SK-N-SH (cell line): ENCODE measurements around the gene ZNF775. TPM values are rescaled to one million over a fixed set of nuclear protein-coding genes. Genes with fewer than 3 reads are reported as not detected.
A peak's percentile ranks its signal among the peaks of the same experiment; 100 is the strongest.

Experiments used
- CTCF ChIA-PET: fragments of 300-600, 350-600 bp; formaldehyde crosslinking; extraction: SDS; loops from one replicate; lab custom pipeline; 2021; lab: Yijun Ruan, JAX
- POLR2A ChIA-PET: fragments of 350-600 bp; sonication (Branson Sonifier 250); formaldehyde crosslinking; extraction: SDS; loops from one replicate; lab custom pipeline; 2020; ENCODE audit warnings: antibody characterized with exemption, inconsistent platforms; lab: Yijun Ruan, JAX
- DNase-seq: peaks from one replicate; pipeline ENCODE4 v3.0.0; 2012
- H2AFZ ChIP-seq: fragments of 200-600 bp; sonication (generic); 2 replicates; pipeline ENCODE4 v1.8.1; 2016; ENCODE audit warnings: antibody characterized with exemption, mild to moderate bottlenecking, low read depth
- H3F3A ChIP-seq: fragments of 200-600 bp; sonication (generic); replicated peaks from 2 replicates; pipeline ENCODE3; 2016; ENCODE audit warnings: antibody characterized with exemption, mild to moderate bottlenecking; ENCODE audit not compliant: insufficient read depth
- H3K27ac ChIP-seq, 2 experiments: fragments of 200-500 bp in 1 of 2; fragments of 200-600 bp in 1 of 2; sonication (Bioruptor generic) in 1 of 2; sonication (generic), shearing (Covaris generic) in 1 of 2; 2 replicates each; pipeline versions ENCODE4 v1.5.1 to v1.6.1; 2014 to 2016; ENCODE audit warnings: low read depth in 2 of 2, inconsistent platforms in 1 of 2, low read length in 1 of 2, mild to moderate bottlenecking in 1 of 2, mixed read lengths in 1 of 2
- H3K27me3 ChIP-seq: fragments of 200-600 bp; sonication (generic), shearing (Covaris generic); 2 replicates; pipeline ENCODE4 v1.6.1; 2016; ENCODE audit warnings: mixed run types; ENCODE audit not compliant: insufficient read depth
- H3K36me3 ChIP-seq, 2 experiments: fragments of 200-500 bp in 1 of 2; fragments of 200-600 bp in 1 of 2; sonication (Bioruptor generic) in 1 of 2; sonication (generic) in 1 of 2; replicated peaks in 1 of 2; 2 replicates each; pipeline versions ENCODE3 to v1.5.1; 2014 to 2016; ENCODE audit warnings: low read length in 1 of 2, mild to moderate bottlenecking in 1 of 2; ENCODE audit not compliant: insufficient read depth in 2 of 2, control insufficient read depth in 1 of 2
- H3K4me1 ChIP-seq, 2 experiments: fragments of 200-500 bp in 1 of 2; fragments of 200-600 bp in 1 of 2; sonication (Bioruptor generic) in 1 of 2; sonication (generic), shearing (Covaris generic) in 1 of 2; 2 replicates each; pipeline versions ENCODE4 v1.5.1 to v1.6.1; 2014 to 2016; ENCODE audit warnings: low read depth in 1 of 2, low read length in 1 of 2, mixed run types in 1 of 2; ENCODE audit not compliant: insufficient read depth in 2 of 2, control insufficient read depth in 1 of 2
- H3K4me2 ChIP-seq: fragments of 200-600 bp; sonication (generic), shearing (Covaris generic); 2 replicates; pipeline ENCODE4 v1.6.1; 2017; ENCODE audit warnings: mixed run types
- H3K4me3 ChIP-seq, 2 experiments: fragments of 200-500 bp in 1 of 2; fragments of 200-600 bp in 1 of 2; sonication (Bioruptor generic) in 1 of 2; sonication (generic), shearing (Covaris generic) in 1 of 2; 2 replicates each; pipeline versions ENCODE4 v1.5.1 to v1.8.1; 2014 to 2016; ENCODE audit warnings: low read depth in 2 of 2, inconsistent platforms in 1 of 2, low read length in 1 of 2, mild to moderate bottlenecking in 1 of 2, mixed read lengths in 1 of 2, moderate library complexity in 1 of 2
- H3K79me2 ChIP-seq: fragments of 200-600 bp; sonication (generic); 2 replicates; pipeline ENCODE4 v1.8.1; 2017; ENCODE audit warnings: mild to moderate bottlenecking; ENCODE audit not compliant: insufficient read depth
- H3K9ac ChIP-seq: fragments of 200-600 bp; sonication (generic); 2 replicates; pipeline ENCODE4 v1.6.1; 2017; ENCODE audit warnings: mixed run types
- H3K9me2 ChIP-seq: fragments of 200-600 bp; sonication (generic); 2 replicates; pipeline ENCODE4 v1.6.1; 2017; ENCODE audit warnings: mixed run types
- H3K9me3 ChIP-seq: fragments of 200-600 bp; sonication (generic); 2 replicates; pipeline ENCODE4 v1.6.1; 2017; ENCODE audit warnings: mixed run types, mild to moderate bottlenecking, moderate library complexity
- H4K20me1 ChIP-seq: fragments of 200-600 bp; sonication (generic); 2 replicates; pipeline ENCODE4 v1.6.1; 2017; ENCODE audit warnings: mild to moderate bottlenecking, mixed run types; ENCODE audit not compliant: insufficient read depth
- CHD2 ChIP-seq: fragments of 150-350 bp; IDR thresholded peaks from 2 replicates; pipeline ENCODE4 v1.6.1; 2018; ENCODE audit warnings: low read length; ENCODE audit not compliant: partially characterized antibody
- CTCF ChIP-seq: fragments of 200-600 bp; sonication (generic); IDR thresholded peaks from 2 replicates; pipeline ENCODE4 v1.6.1; 2017; ENCODE audit warnings: antibody characterized with exemption, mild to moderate bottlenecking, moderate library complexity
- FOXJ3 ChIP-seq: sonication (generic); formaldehyde crosslinking; IDR thresholded peaks from 2 replicates; pipeline ENCODE4 v1.5.1; 2020; ENCODE audit warnings: mild to moderate bottlenecking, missing genetic modification reagents
- MXI1 ChIP-seq: IDR thresholded peaks from 2 replicates; pipeline ENCODE4 v1.6.1; 2012; ENCODE audit warnings: mild to moderate bottlenecking, low read depth, low read length, improper control_type of control experiment
- PBX3 ChIP-seq: IDR thresholded peaks from 2 replicates; pipeline ENCODE4; 2012
- RAD21 ChIP-seq: IDR thresholded peaks from 2 replicates; pipeline ENCODE4 v1.6.1; 2012; ENCODE audit warnings: mild to moderate bottlenecking, low read length
- REST ChIP-seq: IDR thresholded peaks from 2 replicates; pipeline ENCODE4 v1.6.1; 2012; ENCODE audit warnings: mild to moderate bottlenecking, low read depth, low read length, moderate library complexity
- RFX5 ChIP-seq: IDR thresholded peaks from 2 replicates; pipeline ENCODE4 v1.6.1; 2012; ENCODE audit warnings: mild to moderate bottlenecking, improper control_type of control experiment, low read length
- SIN3A ChIP-seq: IDR thresholded peaks from 2 replicates; pipeline ENCODE4 v1.6.1; 2012; ENCODE audit warnings: low read depth, mild to moderate bottlenecking, low read length, moderate library complexity, borderline replicate concordance
- TCF12 ChIP-seq: IDR thresholded peaks from 2 replicates; pipeline ENCODE4 v1.4.0; 2012
- USF1 ChIP-seq: IDR thresholded peaks from 2 replicates; pipeline ENCODE4 v1.4.0; 2012; ENCODE audit warnings: low read depth, borderline replicate concordance
- ZBTB33 ChIP-seq: IDR thresholded peaks from 2 replicates; pipeline ENCODE4 v1.4.0; 2012; ENCODE audit warnings: low read depth, borderline replicate concordance
- WGBS: methylation state at CpG from one replicate; pipeline ENCODE4 v1.1.6; 2017; ENCODE audit warnings: low lambda C conversion rate; 5-methylcytosine and 5-hydroxymethylcytosine counted together
- polyA plus RNA-seq, 3 experiments: library from polyadenylated mRNA; depleted of rRNA; stranded (reverse); fragments of >200 nt; gene quantifications; 2 replicates each; pipeline ENCODE4 v1.2.3, GENCODE V29; 2012

ZNF775 gene
- polyA plus RNA-seq, 1 of the 3 experiments (the other 2 are of a cell fraction): 5.0 TPM

GRCh38 chr7:150399421-150400007 is 20.4 kb downstream of the ZNF775 start:
- Histone ChIP-seq H3K27me3 (no peaks in the 10 kb centered on the region), H3K9ac (no peak overlapping the region; the same call in 1 of the 2 replicates), H3K4me2 (peak overlapping the region; percentile 58; the same call in 1 of the 2 replicates), H3K4me1 (peaks cover 15 to 31% of the 10 kb centered on the region in 2 experiments), H3K9me2 (no peaks in the 10 kb centered on the region), H3K4me3 (no peak overlapping the region), H2AFZ (no peak overlapping the region), H3F3A (peaks cover 9% of the 10 kb centered on the region), H4K20me1 (no peaks in the 10 kb centered on the region), H3K9me3 (no peaks in the 10 kb centered on the region), H3K36me3 (peaks cover 0 to 17% of the 10 kb centered on the region in 2 experiments), H3K27ac (peak overlapping the region in 1 of 2 experiments; percentile 49; a peak in 2 of 4 replicates), H3K79me2 (no peaks in the 10 kb centered on the region)
- ChIA-PET POLR2A (interaction anchor here (0.8 kb wide), 1 partner anchor 31 kb away, joined by 3 read pairs; the partner anchor contains the start of gene REPIN1), CTCF (interaction anchor here (1.0 to 1.9 kb wide), 3 partner anchors 14 to 43 kb away, joined by 3 to 5 read pairs (median 4); no protein-coding TSS in a partner anchor)
- TF ChIP-seq MXI1 (peak; percentile 26; the same call in 1 of the 2 replicates), FOXJ3 (CRISPR knock-in tag) (no peak)
- WGBS: 95% methylated on average over 15 of the region's 15 CpGs
- DNase-seq: no peak

- no peaks in the 10 kb centered on the region for H3K9me3 ChIP-seq
- H3K79me2 ChIP-seq: no peaks in the 10 kb centered on the region
- POLR2A ChIA-PET: interaction anchor here (0.8 to 2.8 kb wide), 2 partner anchors 31 to 32 kb away, joined by 3 to 10 read pairs; partner anchors contain the start of gene REPIN1
- peak overlapping the region; percentile 34 to 49; a peak in 3 of 4 replicates for H3K27ac ChIP-seq
- no peak overlapping the region; the same call in 1 of the 2 replicates for H3K9ac ChIP-seq
- peak; percentile 72 for DNase-seq
- H3K9me2 ChIP-seq: no peaks in the 10 kb centered on the region
- H4K20me1 ChIP-seq: no peaks in the 10 kb centered on the region
- peaks cover 15 to 35% of the 10 kb centered on the region in 2 experiments for H3K4me1 ChIP-seq
- peak overlapping the region; percentile 58 for H3K4me2 ChIP-seq
- CTCF ChIA-PET: interaction anchor here (1.2 to 1.9 kb wide), 4 partner anchors 11 to 44 kb away, joined by 4 to 5 read pairs (median 4); no protein-coding TSS in a partner anchor
- peaks cover 9% of the 10 kb centered on the region for H3F3A ChIP-seq
- 40% methylated on average over 11 of the region's 11 CpGs for WGBS
- H3K27me3 ChIP-seq: no peaks in the 10 kb centered on the region
- H3K36me3 ChIP-seq: peaks cover 0 to 17% of the 10 kb centered on the region in 2 experiments
- no peak overlapping the region; the same call in 1 of the 2 replicates for H2AFZ ChIP-seq
- H3K4me3 ChIP-seq: no peak overlapping the region
- TF ChIP-seq REST (no peak), MXI1 (peak; percentile 59; the same call in 1 of the 2 replicates), RAD21 (no peak), CTCF (no peak), ZBTB33 (no peak), PBX3 (no peak), TCF12 (peak; percentile 45; the same call in 1 of the 2 replicates), CHD2 (peak; percentile 22), USF1 (no peak), SIN3A (peak; percentile 57; the same call in 1 of the 2 replicates), RFX5 (no peak)
Measured at GRCh38 chr7:150400008-150400787, 21.1 kb downstream of the ZNF775 start.
